Fibroblast of villous mesenchyme (primary cell): ENCODE data around the gene EXTL1. TPM values are rescaled to one million over a fixed set of nuclear protein-coding genes. Genes with fewer than 3 reads are reported as not detected.

ENCODE experiments used
- DNase-seq: peaks from one replicate; pipeline ENCODE4 v3.0.0-alpha.2; 2010; ENCODE audit warnings: low read depth
- H3K4me3 ChIP-seq: 2 replicates; pipeline ENCODE4 v1.5.1; 2011; ENCODE audit warnings: low read depth, mild to moderate bottlenecking, low read length
- CTCF ChIP-seq: IDR thresholded peaks from 2 replicates; pipeline ENCODE4 v1.5.1; 2012; ENCODE audit warnings: low read depth, mild to moderate bottlenecking, low read length; ENCODE audit not compliant: insufficient read depth
- total RNA-seq: library from RNA; depleted of rRNA; stranded (reverse); fragments of >200 nt; gene quantifications from 2 replicates; pipeline ENCODE4 v1.2.3, GENCODE V29; 2012

The EXTL1 gene
- total RNA-seq, 1 donor, result 6.0 TPM

DNA sequence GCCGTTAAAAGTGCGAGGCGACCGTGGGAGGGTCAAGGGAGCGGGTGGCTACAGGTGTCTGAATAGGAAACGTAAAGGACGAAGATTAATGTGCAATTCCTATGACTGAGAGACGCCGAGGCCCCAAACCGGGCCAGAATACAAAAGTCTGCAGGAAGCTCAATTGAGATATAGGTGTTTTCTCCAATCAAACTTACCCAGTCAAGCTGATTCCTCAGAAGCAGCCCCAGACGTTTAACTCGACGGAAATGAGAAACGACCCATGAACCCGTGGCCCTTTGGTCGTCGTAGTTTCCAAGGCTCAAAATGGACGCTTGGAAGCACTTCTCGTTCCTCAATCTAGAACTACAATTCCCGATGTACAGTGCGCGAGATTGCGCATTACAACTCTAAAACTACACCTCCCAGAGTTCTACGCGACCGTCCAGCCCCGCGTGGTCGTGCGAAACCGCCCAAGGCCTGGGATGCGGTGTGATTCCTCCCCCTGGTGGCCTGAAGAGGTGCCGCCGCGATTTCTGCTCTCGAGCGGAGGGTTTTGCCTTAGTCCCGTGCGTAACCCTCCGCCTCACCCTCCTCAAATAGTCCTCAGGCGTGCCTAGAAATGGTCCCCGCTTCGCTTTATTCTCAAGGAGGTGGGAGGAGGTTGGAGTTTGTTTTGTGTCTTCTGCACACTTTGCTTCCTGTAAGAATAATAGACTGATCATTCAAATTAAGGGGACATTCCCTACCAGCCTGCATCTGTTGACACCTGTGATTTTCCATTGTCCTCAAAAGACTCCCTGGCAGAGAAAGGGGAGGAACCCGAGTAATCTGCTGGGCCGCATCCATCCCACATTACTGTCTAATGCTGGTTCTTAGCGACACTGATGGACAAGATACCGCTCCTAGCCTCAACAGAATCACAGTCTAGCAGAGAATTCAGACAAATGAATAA is 23.5 kb upstream of the EXTL1 start, which contains the start of gene PAFAH2:
TSS of gene PAFAH2 (minus strand) at position 236 of the 934 bp plus-strand sequence. CDS start 7,247 bp downstream, outside the sequence.
- TF ChIP-seq CTCF, result peak; percentile 95
- peak; percentile 100 for DNase-seq
- peak within 1 kb of the TSS; percentile 71 for H3K4me3 ChIP-seq

- TF ChIP-seq CTCF, result no peak
- H3K4me3 ChIP-seq, result no peak overlapping the region
- DNase-seq, result no peak
Observed at GRCh38 chr1:25999041-25999800, 22.4 kb upstream of the EXTL1 start.

DNA sequence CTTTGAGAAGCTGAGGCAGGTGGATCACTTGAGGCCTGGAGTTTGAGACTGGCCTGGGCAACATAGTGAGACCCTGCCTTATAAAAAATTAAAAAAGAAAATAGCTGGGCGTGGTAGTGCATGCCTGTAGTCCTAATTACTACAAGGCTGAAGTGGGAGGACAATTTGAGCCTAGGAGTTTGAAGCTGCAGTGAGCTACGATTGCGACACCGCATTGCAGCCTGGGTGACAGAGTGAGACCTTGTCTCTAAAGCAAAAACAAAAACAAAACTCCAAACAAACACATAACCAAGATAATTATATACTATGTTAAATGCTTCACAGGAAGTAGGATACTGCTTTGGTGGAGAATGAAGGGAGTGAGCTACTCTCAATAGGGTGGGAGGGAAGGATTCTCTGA is 18.3 kb upstream of the EXTL1 start:
- DNase-seq, result peak; percentile 60
- no peak overlapping the region for H3K4me3 ChIP-seq
- no peak for TF ChIP-seq CTCF

- no peak for DNase-seq
- H3K4me3 ChIP-seq, result no peak overlapping the region
- TF ChIP-seq CTCF, result no peak
Observed at GRCh38 chr1:26003756-26004155, 17.8 kb upstream of the EXTL1 start.

GRCh38 chr1:26005434-26006105 is 16.0 kb upstream of the EXTL1 start:
- no peak for DNase-seq
- H3K4me3 ChIP-seq, result no peak overlapping the region

GRCh38 chr1:26006710-26007109 is 14.9 kb upstream of the EXTL1 start:
- H3K4me3 ChIP-seq, result no peak overlapping the region
- no peak for TF ChIP-seq CTCF
- DNase-seq, result no peak

More at GRCh38 chr1:26005434-26006105, 16.0 kb upstream of the EXTL1 start:
- TF ChIP-seq CTCF, result no peak
